ENCODE results near the gene CTRL. TPM values are rescaled to one million over a fixed set of nuclear protein-coding genes. Genes with fewer than 3 reads are reported as not detected.

The CTRL gene
- total RNA-seq, 1 donor from 2014 or later, result 1.3 TPM

DNA sequence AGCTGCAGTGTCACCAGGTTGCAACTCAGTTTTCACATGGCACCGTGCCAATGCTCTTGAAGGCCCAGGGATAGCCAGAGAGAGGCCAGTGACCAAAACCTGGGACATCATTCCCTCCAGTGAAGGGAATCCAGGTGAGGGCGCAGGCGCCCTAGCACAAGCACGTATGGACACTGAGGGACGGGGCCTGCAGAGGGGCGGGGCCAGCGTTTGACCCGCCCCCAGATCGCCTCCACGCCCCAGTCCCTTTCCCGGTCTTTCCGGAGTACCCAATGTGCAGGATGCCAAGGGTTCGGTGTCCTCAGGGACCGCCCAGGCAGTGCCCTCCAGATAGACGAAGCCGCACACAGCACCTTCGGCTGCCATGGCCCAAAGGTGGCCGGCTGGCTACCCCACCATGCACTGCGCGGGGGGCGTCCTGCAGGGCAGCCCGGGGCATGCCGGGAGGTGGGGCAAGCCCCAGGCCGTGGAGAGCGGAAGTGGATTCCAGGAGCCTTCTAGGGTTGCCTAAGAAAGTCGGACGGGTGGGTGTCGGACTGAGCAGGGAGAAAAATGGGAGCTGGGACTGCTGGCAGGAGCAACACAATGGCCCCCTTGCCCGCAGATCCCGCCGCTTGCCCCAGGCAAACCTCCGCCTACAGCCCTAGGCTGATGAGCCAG is 32.1 kb upstream of the CTRL start:
- no peak for DNase-seq (ENCODE audit: low read depth)

DNA sequence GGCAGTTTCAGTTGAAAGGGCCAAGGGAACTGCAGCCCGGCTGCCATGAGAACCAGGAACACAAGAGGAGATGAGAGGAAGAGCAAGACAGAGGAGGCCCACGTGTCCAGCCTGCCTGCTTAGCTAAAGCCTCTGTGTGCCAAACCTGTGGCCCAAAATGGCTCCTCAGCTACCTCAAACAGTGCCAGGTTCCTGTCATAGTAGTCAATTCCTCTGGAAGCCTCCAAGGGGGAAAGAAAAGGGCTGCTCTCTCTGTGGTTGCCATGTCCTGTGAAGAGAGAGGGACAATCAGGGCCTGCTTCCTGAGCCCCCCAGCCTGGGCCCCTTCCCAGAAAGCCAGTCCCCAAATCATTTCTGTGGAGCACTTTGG is 31.6 kb upstream of the CTRL start:
- no peak for DNase-seq (ENCODE audit: low read depth)

DNA sequence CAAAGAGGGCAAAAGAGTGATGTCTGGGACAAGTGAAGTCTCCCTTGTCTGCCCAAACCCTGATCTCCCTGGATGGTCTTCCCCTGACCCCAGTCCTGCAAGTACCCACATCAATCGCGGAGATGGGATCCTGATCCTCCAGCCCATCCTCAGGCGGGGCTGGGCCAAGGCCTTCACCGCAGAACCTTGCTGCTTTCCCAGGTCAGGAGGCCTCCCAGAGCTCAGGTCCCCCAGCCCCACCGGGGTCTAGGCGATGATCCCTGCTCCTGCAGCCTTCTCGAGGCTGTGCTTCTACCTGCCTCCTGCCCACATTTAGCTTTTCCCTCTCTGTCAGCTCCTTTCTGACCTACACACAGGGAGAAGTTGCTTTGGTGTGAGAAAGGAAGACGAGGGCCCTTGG is 30.5 kb upstream of the CTRL start:
- no peak for DNase-seq (ENCODE audit: low read depth)

DNA sequence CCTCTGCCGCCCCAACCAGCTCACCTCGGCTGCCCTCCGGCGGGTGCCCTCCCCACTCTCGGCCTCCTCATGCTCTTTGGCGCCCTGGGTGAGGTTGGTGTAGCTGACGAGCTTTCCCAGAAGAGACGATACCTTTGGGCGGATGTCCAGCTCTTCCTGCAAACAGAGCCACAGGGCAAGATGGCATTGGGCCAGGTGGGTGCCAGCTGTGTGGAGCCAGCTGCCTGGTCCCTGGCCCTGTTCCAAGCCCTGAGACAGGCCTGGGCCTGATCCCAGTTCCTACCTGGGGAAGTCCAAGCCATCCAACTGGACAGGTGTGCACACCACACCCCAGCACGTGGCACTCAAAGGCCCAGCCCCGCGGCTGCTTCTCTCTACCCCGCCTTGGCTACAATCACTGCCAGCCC is 29.9 kb upstream of the CTRL start:
- peak; percentile 71 for DNase-seq (ENCODE audit: low read depth)

DNA sequence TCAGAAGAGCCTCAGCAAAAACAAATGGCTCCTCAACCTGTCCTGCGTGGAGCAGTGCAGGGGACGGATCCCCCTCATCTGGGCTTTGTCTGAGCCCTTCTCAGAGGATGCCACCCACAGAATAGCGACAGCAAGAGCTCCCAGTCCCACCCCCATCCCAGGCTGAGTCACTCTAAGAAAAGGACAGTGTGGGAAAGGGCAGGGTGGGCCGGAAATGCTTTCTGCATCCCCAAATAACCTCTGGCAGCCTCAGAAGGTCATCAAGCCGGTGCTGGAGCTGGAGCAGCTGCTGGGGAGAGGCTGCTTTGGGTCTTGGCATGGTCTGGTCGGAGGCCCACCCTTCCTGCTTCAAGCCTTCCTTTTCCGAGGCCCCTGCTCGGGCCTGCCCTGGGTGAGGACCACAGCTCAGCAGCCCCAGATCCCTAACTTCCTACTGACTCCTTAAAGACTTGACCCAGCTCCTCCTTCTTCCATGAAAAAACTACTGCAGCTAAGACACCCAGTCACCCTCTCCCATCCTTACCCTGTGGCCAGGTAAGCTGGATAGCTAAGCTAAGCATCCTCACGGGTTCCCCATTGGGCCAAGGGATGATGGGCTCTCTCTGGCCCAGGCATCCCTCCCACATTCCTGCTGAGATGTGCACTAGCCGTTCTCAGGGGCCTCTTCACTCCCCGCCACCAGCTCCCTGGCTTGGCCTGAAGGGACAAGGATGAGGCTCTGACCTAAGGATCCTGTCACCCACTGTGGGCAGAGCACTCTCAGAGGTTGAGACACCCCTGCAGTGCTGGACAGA is 28.1 kb upstream of the CTRL start:
- peak; percentile 95 for DNase-seq (ENCODE audit: low read depth)

DNA sequence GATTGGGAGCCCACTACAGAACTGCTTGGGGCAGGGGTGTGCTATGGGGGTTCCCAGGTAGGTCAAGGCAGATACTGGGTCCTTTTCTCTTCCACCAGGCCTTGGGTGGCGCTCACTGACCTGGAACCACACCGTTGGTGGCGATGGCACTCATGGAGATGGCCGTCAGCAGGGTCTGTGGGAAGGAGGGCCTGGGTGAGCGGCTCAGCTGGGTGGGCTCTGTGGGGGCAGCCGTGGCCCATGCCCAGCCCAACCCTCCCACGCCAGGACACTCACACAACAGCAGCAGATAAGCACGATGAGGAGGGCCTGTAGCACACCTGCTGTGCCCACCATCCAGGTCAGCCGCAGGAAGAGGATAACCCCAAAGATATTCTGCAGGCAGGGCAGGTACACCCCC is 26.0 kb upstream of the CTRL start:
- DNase-seq (ENCODE audit: low read depth), result no peak

DNA sequence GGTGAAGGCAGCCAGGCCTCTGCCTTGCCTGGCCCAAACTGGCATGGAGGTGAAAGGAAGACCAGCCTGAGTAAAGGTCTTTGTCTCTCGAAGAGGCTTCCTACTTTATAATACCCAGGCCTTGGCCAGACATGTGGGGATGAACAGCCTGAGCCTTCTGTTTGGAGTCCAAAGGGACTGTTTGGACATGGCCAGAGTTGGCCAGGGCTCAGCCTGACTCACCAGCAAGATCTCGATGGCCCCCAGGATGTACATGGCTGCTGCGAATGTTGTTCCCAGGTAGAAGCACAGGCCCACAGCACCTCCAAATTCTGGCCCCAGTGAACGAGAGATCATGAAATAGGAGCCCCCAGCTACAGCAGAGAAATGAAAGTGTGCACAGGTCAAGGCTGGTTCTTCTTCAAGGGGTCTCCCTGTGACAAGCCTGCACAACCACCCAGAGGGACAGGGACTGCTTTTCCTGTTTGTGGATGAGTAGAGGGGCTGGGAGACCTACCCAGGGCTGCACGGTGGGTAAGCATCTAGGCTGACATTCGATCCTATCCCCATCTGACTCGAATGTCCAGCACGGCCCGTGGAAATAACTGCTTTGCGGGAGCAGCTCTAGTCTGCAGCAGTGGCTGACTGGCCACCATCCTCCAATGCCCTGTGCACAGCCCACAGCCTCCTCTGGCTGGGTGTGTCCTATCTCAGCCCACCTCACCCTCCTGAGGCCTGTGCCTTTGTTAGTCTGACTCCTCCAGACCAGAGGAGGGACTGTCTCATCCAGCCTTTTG is 22.9 kb upstream of the CTRL start:
- DNase-seq (ENCODE audit: low read depth), result no peak

DNA sequence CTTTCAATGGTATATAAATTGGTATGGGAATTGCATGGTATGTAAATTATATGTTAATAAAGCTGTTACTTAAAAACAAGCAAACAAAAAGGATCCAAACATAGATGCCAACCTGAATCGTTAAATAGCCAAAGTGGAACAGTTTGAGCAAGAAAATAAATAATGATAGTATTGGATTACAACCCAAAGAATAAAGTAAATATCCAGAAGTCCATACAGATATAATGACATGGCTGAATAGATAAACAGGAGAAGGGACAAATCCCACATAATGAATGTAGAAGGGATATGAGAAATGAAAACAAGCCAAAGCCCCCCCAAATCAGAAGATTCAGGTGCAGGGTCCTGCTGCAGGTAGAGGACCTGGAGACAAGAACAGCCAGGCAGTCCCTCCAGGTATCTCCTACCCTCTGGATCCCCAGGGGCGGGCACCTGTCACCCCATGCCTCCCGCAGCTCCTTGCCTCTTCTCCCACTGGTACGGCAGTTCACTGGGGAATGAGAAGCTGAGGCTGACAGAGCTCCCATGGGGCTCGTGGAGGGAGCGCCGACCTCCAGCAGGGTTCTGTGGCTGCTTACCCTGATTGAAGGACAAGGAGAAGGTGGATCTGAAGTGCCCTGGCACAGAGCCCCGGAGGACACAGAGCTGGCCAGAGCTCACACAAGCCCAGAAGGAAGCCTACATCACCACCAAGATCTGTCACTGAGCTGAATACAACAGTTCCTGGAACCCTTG is 22.1 kb upstream of the CTRL start:
- no peak for DNase-seq (ENCODE audit: low read depth)

DNA sequence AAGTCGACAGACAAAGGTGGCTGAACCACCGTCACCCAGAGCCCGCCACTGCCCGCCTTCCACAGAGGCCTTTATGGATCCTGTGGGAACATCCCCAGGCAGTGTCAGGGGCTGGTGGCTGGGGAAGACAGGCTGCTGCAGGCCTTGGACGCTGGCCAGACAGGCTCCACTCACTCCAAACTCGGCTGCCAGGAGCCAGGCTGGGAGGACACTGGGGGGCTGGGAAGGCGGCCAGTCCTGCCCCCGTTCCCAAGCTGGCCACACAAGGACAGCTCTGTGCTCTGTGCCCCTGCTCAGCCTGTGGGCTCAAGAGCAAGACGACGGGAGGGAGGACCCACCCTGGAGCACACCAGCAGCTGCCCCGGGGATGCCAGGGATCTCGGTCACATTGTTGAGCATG is 19.8 kb upstream of the CTRL start:
- peak; percentile 87 for DNase-seq (ENCODE audit: low read depth)

DNA sequence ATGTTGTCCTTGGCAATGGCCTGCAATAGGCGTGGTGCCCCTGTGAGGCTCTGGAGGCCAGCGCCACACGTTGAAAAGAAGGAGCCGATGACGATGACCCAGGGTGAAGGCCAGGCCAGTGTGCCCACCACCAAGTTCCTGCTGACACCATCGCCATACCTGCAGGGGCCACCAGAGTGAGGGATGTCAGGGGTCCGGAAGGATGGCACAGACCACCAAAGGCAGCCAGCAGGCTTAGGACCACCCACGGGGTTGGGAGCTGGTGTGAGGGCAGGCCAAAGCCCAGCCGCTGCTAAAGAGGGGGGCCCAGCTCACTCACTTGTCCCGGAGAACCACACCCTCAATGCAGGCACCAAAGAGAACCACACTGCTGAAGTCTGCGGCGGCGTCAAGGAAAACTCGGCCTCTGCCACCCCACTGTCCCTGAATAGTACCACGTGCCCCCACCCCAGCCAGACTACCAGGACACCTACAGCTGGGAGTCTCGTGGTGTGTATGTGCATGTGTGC is 18.7 kb upstream of the CTRL start:
- DNase-seq (ENCODE audit: low read depth), result no peak

DNA sequence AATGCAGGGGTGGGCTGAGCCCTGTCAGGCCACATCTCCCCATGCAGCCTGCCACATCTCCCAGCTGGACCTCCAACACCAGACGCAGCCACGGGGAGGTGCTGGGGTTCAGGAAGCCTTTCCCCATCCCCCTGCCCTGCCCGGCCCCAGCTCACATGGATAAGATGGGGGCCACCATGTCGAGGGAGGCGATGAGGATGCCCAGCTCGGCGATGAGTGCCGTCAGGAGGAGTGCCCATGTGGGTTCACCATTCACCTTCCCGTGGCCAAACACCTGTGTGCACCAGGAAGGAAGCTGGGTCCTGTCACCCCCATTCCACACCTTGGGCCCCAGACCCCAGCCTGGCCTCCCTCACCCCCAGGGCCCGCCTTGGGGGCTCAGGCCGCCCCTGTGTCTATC is 18.0 kb upstream of the CTRL start:
- DNase-seq (ENCODE audit: low read depth), result no peak

DNA sequence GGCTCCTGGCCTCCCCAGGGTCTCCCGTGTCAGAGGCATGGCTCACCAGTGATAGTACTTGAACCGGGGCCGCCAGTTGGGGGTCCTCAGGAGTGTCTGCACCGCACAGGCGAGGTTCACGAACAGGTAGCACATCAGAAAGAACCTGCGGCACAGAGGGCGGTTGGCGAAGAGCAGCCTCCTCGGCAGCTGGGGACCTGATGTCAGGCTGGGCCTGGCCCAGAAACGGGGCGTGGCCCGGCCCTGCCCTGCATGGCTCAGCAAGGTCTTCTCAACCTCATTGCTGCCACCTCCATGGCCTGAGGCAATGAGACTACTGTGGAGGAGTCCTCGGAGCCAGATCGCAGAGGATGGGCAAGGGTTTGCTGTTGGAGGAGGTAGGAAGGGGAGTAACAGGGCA is 16.4 kb upstream of the CTRL start:
- DNase-seq (ENCODE audit: low read depth), result no peak

DNA sequence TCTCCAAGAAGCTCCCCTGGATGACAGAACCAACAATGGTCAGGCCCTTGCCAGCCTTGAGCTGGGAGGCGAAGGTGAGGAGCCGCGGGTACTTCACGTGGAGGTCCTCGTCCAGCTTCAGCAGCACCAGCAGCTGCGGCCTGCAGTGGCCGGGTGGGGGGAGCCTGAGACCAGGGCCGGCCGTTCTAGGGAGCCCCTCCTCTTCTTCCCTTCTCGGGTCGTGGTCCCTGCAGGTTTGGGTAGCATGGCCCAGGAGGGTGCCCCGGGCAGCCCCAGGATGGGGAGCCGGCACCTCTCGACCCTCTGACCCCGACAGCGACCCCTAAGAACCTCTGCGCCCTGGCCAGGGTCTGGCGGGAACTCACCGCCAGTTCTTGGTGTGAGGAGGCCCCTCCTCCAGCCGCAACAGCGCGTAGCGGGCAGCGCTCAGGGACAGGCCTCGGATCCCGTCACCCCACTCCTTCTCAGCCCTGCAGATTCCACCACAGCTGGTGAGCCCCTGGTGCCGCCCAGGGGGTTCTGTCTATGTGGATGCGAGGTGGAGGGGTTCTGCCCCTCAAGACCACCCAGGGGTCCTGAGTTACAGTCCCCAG is 15.4 kb upstream of the CTRL start:
- DNase-seq (ENCODE audit: low read depth), result no peak

DNA sequence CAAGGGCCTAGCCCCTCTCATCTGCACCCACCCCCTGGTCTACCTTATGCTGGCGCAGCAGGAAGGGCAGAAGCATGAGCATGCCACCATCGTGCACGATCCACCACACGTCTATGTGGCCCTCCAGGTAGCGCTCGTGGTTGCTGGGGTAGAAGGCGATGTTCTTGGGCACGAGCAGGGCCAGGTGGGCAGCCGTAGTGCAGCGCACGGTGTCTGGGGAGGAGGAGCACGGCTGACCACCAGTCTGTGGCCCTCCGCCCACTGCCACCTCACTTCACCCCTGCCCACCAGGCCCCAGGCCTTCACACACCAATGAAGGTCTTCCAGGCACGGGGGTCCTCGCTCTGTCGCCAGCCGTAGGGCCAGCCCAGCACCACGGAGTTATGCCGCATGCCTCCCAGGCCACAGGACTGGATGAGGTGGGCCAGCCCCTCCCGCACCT is 14.5 kb upstream of the CTRL start:
- DNase-seq (ENCODE audit: low read depth), result no peak

DNA sequence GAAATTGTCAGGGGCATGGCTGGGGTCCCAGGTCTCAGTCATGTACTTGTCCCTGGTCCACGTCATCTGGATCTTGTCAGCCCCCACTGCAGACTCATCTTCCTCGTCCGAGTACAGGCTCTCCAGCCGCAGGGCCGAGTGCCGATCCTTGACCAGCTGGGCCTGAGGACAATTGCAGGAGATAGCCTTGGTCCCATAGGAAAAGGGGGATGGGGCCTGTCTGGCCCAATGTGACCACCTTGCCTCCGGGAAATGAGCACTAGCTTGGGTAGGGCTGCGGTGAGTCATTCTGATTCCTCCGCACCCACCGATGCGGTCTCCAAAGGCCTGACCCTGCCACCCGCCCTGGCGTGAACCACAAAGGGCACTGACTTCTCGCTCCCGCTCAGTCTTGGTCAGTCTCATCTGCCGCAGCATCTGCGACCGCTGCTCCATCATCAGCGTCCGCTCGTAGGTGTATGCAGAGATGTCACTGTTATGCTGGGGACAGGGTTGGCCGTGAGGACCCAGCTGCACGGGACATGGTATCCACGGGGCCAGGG is 13.8 kb upstream of the CTRL start:
- DNase-seq (ENCODE audit: low read depth), result peak; percentile 61

DNA sequence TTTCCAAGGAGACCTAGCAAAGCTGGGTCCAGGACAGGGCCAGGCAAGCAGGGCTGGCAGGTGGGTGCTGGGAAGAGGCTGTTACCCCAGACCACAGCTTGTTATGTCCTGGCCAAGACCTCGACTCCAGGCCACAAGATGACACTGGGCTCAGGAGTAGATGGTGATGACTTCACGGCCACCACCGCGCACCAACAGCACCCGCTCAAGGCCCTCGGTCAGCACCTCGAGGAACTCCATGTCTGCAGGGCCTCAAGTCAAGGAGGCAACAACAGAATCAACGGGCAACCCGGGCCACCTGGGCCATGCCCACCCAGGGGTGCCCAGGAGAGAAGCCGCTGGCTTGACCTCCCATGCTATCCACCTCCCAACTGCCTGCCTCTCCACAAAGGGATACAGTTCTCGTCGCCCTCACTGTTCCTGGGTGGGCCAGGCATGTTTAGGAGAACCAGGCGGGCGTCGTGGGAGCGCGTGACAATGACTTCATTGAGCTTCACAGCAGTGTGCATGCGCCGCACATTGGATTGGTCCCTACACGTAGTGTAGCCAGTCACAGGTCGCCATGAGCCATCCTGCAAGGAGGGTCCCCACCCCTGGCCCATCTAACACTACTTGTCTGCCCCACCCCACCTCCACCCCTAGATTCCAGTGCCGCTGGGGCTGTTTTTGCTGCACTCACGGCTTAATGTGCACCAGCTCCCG is 13.2 kb upstream of the CTRL start:
- DNase-seq (ENCODE audit: low read depth), result peak; percentile 61

DNA sequence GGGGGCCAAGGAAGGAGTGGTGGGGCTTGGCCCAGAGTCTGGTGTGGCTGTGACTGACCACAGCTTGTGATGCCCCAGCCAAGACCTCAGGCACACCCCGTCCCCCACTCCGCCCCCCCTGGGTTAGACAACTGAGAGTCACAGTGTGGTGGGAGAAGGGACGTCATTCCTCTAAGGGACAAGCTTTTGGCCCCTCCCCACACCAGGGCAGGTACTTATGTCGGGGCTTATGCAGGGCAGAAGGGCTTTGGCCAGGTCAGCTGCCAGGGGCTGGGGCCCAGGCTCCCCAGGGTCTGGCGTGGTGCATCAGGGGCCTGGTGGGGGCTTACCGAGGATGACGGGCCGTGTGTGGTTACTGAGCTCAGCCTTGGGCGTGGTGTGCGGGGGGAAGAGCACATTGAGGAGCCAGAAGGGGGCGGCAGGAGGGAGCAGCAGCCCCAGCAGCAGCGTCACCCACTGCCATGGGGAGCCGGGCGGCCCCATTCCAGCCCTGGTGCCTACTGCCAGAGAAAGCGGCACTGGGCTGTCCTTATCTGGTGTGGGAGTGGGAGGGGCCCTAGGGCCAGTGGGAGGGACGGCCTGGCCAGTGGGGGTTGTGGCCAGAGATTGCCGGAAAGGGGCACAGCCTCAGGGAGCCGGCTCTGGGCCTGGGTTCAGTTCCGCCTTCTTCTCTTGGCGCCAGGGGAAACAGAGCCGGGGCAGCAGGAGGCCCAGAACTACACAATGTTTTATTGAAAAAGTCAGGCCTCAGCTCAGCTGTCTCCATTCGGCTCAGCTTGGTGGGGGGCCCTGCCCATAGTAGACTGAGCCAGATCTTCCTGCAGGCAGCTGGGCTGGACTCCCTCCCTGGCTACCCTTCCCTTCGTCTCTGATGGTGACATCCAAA is 12.2 kb upstream of the CTRL start, which contains the start of gene LCAT:
TSS of gene LCAT (minus strand) at position 502 of the 886 bp plus-strand sequence. CDS start at position 483, 19 bp downstream.
- DNase-seq (ENCODE audit: low read depth), result peak; percentile 54

DNA sequence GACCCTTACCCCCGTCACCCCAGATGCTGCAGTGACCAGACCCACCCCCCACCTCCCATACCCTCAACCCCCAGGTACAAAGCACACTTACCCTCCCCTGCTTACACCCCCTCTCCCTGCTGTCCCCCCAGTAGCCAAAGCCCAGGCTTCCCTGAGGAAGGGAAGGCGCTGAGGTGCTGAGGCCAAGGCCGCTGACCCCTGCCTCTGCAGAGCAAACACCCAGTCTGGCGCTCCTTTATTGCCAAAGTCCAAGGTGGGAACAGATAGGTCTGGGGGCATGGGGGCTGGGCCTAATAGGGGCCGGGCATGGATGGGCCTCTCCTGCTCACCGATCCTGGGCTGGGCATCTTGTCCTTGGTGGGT is 11.6 kb upstream of the CTRL start:
- no peak for DNase-seq (ENCODE audit: low read depth)
